Pancreas (tissue), 10 donors: Measurements from ENCODE around the gene DNAJC7. TPM values are rescaled to one million over a fixed set of nuclear protein-coding genes. Genes with fewer than 3 reads are reported as not detected.
A peak's percentile ranks its signal among the peaks of the same experiment; 100 is the strongest.

Experiments used
- ATAC-seq, 4 donors: fragments of 200-7000 bp; cut with Tn5 transposase; one replicate each; pipeline versions ENCODE4 v1.8.0 to v1.9.1; 2020; ENCODE audit warnings: mild to moderate bottlenecking in 4 of 4, moderate library complexity in 4 of 4
- DNase-seq, 6 donors: peaks; one replicate each; pipeline ENCODE4 v3.0.0-alpha.2; 2020
- FAIRE-seq: peaks from 2 replicates; lab custom pipeline; 2012; peaks lifted over from hg19 to GRCh38; lab: Jason Lieb, UNC
- H3K27ac ChIP-seq, 4 donors: fragments of 200-600 bp; sonication (generic); 1 replicate in 3 of 4; 2 replicates in 1 of 4; pipeline versions ENCODE4 v1.5.0 to v1.8.0; 2020
- H3K27me3 ChIP-seq, 4 donors: fragments of 200-600 bp; one replicate each; pipeline ENCODE4 v1.8.0; 2021
- H3K36me3 ChIP-seq, 3 donors: fragments of 200-600 bp; sonication (generic) in 1 of 3; one replicate each; pipeline versions ENCODE4 v1.5.0 to v1.8.0; 2020 to 2021
- H3K4me1 ChIP-seq, 3 donors: fragments of 200-600 bp; one replicate each; pipeline ENCODE4 v1.8.0; 2021
- H3K4me3 ChIP-seq, 4 donors: fragments of 200-600 bp; sonication (generic) in 2 of 4; one replicate each; pipeline versions ENCODE4 v1.5.0 to v1.8.0; 2020 to 2021
- H3K9me3 ChIP-seq, 4 donors: fragments of 200-600 bp; one replicate each; pipeline ENCODE4 v1.8.0; 2021
- WGBS, 2 donors: extraction: QIAGEN DNeasy Blood & Tissue Kit; methylation state at CpG; one replicate each; pipeline ENCODE4 v1.1.7; 2013; 5-methylcytosine and 5-hydroxymethylcytosine counted together
- intact Hi-C, 3 donors: fragments of 100-400 bp; cut with DNase I; formaldehyde crosslinking; loops; one replicate each; pipeline versions ENCODE4 v1.11.1 to v1.14.2; 2022
- polyA plus RNA-seq, 2 donors: library from polyadenylated mRNA; stranded (reverse); fragments of 200-250 nt; gene quantifications; one replicate each; pipeline ENCODE4 v1.2.3, GENCODE V29; 2013
- total RNA-seq, 6 donors: library from RNA; stranded (reverse); fragmentation: NEBNext Ultra II Directional in 4 of 6; extraction: Animal tissue kit (Norgen Biotek cat#: 25700) in 4 of 6; gene quantifications; one replicate each; pipeline versions ENCODE4 v1.2.1 to v1.2.4, GENCODE V29; 2021 to 2023
- TF ChIP-seq, protein P1 (sequence below), 4 donors: fragments of 200-600 bp; sonication (generic) in 3 of 4; IDR thresholded peaks; one replicate each; pipeline versions ENCODE4 v1.5.0 to v1.8.0; 2021; ENCODE audit warnings: antibody characterized with exemption in 4 of 4
- donor health status: healthy with polysubstance abuse.
- donor health status: DM: no; HTN: no; CAD: no; lungs with moderate emphysema.
- donor health status: DM: no; HTN: no; CAD: no.
- donor health status: control.
- donor health status: control.
- donor health status: Bipolar disorder and iron deficiency.
- donor health status: DM: yes; HTN: yes; CAD: no.
- donor health status: DM: no; HTN: no; CAD: no.
- donor health status: DM: no; HTN: no; CAD: no.
- donor health status: DM: yes; HTN: yes; CAD: no.

Gene DNAJC7
- total and polyA plus RNA-seq, 8 donors: 32.2 to 63.6 (median 38.4) TPM

DNA sequence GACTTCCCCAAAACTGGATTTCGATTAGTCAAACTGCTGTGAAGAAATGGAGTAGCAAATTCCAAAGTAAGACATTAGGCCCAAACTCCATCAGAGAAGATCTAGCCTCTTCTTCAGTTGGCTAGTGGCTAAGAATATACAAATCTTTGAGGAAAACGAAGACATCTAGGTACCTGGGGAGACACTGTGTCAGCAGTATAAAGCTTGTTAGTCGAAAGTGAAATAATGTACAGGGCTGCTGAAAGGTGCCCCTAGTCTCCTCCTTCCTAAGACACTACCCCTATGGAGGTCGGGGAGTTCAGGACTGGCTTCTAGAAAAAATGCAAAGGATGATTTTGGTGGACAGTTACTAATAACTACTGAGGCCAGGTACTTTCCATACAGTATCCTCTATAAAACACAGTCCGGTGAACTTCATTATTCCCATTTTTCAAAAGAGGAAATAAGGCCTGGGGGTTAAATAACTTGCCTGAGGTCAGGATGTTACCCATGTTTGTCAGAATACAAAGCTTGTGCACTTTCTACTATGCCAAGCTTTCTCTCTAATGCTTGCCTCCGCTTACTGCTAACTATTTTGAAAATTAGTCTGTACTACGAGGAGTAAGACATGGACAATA is 15.0 kb downstream of the DNAJC7 start:
- H3K36me3 ChIP-seq: peaks cover 7 to 17% (median 8%) of the 10 kb centered on the region in 3 donors

DNA sequence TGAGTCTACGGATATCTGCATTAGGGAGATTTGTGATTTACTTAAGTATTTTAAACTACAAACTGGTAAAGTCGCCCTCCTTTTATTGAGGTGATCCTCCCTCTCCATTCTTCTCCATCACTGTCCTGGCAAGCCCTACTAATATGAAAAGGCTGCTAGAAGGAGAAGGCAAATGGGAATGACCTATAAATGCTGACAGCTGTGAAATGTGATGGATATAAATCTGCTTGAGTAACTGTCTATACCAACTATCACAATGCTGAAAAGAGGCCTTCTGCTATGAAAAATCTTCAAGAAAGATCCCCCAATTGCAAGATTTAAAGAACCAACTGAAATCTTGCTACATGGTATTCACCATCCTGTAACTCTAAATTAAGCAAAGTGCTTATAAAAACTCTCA is 15.5 kb downstream of the DNAJC7 start:
- H3K4me1 ChIP-seq: peaks cover 0 to 11% (median 0%) of the 10 kb centered on the region in 3 donors
- H3K27ac ChIP-seq: no peak overlapping the region
- no peak overlapping the region for H3K4me3 ChIP-seq
- no peak for ATAC-seq
- H3K36me3 ChIP-seq: peaks cover 7 to 22% (median 12%) of the 10 kb centered on the region in 3 donors
- no peaks in the 10 kb centered on the region for H3K27me3 ChIP-seq
- no peak for DNase-seq
- intact Hi-C loops: no loop called here
- 84 to 95% methylated on average over 2 of the region's 2 CpGs for WGBS, 2 donors
- H3K9me3 ChIP-seq: no peaks in the 10 kb centered on the region
- TF ChIP-seq, protein P1, sequence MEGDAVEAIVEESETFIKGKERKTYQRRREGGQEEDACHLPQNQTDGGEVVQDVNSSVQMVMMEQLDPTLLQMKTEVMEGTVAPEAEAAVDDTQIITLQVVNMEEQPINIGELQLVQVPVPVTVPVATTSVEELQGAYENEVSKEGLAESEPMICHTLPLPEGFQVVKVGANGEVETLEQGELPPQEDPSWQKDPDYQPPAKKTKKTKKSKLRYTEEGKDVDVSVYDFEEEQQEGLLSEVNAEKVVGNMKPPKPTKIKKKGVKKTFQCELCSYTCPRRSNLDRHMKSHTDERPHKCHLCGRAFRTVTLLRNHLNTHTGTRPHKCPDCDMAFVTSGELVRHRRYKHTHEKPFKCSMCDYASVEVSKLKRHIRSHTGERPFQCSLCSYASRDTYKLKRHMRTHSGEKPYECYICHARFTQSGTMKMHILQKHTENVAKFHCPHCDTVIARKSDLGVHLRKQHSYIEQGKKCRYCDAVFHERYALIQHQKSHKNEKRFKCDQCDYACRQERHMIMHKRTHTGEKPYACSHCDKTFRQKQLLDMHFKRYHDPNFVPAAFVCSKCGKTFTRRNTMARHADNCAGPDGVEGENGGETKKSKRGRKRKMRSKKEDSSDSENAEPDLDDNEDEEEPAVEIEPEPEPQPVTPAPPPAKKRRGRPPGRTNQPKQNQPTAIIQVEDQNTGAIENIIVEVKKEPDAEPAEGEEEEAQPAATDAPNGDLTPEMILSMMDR (IDR thresholded peaks at IDR 0.05): no peak
- no peak for FAIRE-seq

More for the DNA sequence above, 15.0 kb downstream of the DNAJC7 start:
- intact Hi-C loops: no loop called here
- H3K4me3 ChIP-seq: no peak overlapping the region
- H3K4me1 ChIP-seq: peaks cover 0 to 11% (median 0%) of the 10 kb centered on the region in 3 donors
- FAIRE-seq: no peak
- no peak for ATAC-seq
- H3K27ac ChIP-seq: no peak overlapping the region
- no peaks in the 10 kb centered on the region for H3K9me3 ChIP-seq
- TF ChIP-seq, protein P1 (IDR thresholded peaks at IDR 0.05): no peak
- no peaks in the 10 kb centered on the region for H3K27me3 ChIP-seq
- DNase-seq: no peak
- 85 to 91% methylated on average over 7 of the region's 7 CpGs for WGBS, 2 donors

- Histone ChIP-seq H3K36me3 (peaks cover 7 to 34% (median 22%) of the 10 kb centered on the region in 3 donors), H3K4me3 (no peak overlapping the region), H3K9me3 (no peaks in the 10 kb centered on the region), H3K4me1 (peaks cover 0 to 11% (median 0%) of the 10 kb centered on the region in 3 donors), H3K27ac (no peak overlapping the region), H3K27me3 (no peaks in the 10 kb centered on the region)
- FAIRE-seq: no peak
- peak in 3 of 4 donors; percentile 28 to 57 (median 32) for ATAC-seq
- TF ChIP-seq, protein P1 (IDR thresholded peaks at IDR 0.05): no peak
- 85 to 88% methylated on average over 3 of the region's 3 CpGs for WGBS, 2 donors
- intact Hi-C loops: no loop called here
- no peak for DNase-seq
Observed at GRCh38 chr17:42000413-42001133, 16.7 kb downstream of the DNAJC7 start.

- 30 to 32% methylated on average over 2 of the region's 2 CpGs for WGBS, 2 donors
- Histone ChIP-seq H3K9me3 (no peaks in the 10 kb centered on the region), H3K27ac (no peak overlapping the region), H3K36me3 (peaks cover 7 to 50% (median 27%) of the 10 kb centered on the region in 3 donors), H3K4me3 (no peak overlapping the region), H3K27me3 (no peaks in the 10 kb centered on the region), H3K4me1 (peaks cover 0 to 6% (median 0%) of the 10 kb centered on the region in 3 donors)
- no peak for FAIRE-seq
- intact Hi-C loops: no loop called here
- no peak for DNase-seq
- TF ChIP-seq, protein P1 (IDR thresholded peaks at IDR 0.05): no peak
- no peak for ATAC-seq
Observed at GRCh38 chr17:41998497-41998896, 18.7 kb downstream of the DNAJC7 start.

- TF ChIP-seq, protein P1 (IDR thresholded peaks at IDR 0.05): no peak
- no peak for ATAC-seq
- intact Hi-C loops: no loop called here
- no peaks in the 10 kb centered on the region for H3K27me3 ChIP-seq
- no peak overlapping the region for H3K4me3 ChIP-seq
- no peak overlapping the region for H3K27ac ChIP-seq
- FAIRE-seq: no peak
- WGBS, 2 donors: 93% methylated on average over 2 of the region's 2 CpGs
- no peaks in the 10 kb centered on the region for H3K4me1 ChIP-seq
- no peaks in the 10 kb centered on the region for H3K9me3 ChIP-seq
- peaks cover 7 to 60% (median 36%) of the 10 kb centered on the region in 3 donors for H3K36me3 ChIP-seq
- no peak for DNase-seq
Observed at GRCh38 chr17:41996855-41997164, 20.4 kb downstream of the DNAJC7 start.
